Left renal pelvis (tissue), 4 donors: ENCODE data around the gene CMTM7. TPM values are rescaled to one million over a fixed set of nuclear protein-coding genes. Genes with fewer than 3 reads are reported as not detected.
"Not testable (repeated sequence)": the region's sequence is repeated elsewhere in the genome, so short reads cannot be mapped to it uniquely, and the experiment has no call there.

Experiments used
- DNase-seq, 4 donors: peaks; one replicate each; pipeline ENCODE4 v3.0.0-alpha.2; 2013; ENCODE audit warnings: low read depth in 4 of 4, low spot score in 3 of 4
- polyA plus RNA-seq, 4 donors: library from polyadenylated mRNA; unstranded; fragments of 120-200 nt; gene quantifications; one replicate each; pipeline ENCODE4 v1.2.1, GENCODE V29; 2013; ENCODE audit not compliant: insufficient read length in 4 of 4

Gene CMTM7
- polyA plus RNA-seq, 4 donors, result 29.1 to 53.8 (median 43.1) TPM

GRCh38 chr3:32434206-32434605, 42.6 kb downstream of the CMTM7 start:
- DNase-seq, result no peak

GRCh38 chr3:32435911-32436815, 44.5 kb downstream of the CMTM7 start:
- no peak for DNase-seq

GRCh38 chr3:32436816-32437189, 45.1 kb downstream of the CMTM7 start:
- no peak for DNase-seq

GRCh38 chr3:32437896-32438295, 46.2 kb downstream of the CMTM7 start:
- DNase-seq, result no peak

GRCh38 chr3:32438596-32439344, 47.1 kb downstream of the CMTM7 start:
- DNase-seq, result no peak

GRCh38 chr3:32439421-32439820, 47.8 kb downstream of the CMTM7 start:
- DNase-seq, result not testable (repeated sequence)

GRCh38 chr3:32440611-32441350, 49.1 kb downstream of the CMTM7 start:
- DNase-seq, result no peak

GRCh38 chr3:32442766-32443165, 51.1 kb downstream of the CMTM7 start:
- DNase-seq, result no peak

GRCh38 chr3:32443478-32443877, 51.8 kb downstream of the CMTM7 start:
- DNase-seq, result no peak

- no peak for DNase-seq
Measured at GRCh38 chr3:32447865-32448400, 56.3 kb downstream of the CMTM7 start.

- no peak for DNase-seq
Measured at GRCh38 chr3:32448686-32449474, 57.2 kb downstream of the CMTM7 start.

- no peak for DNase-seq
Measured at GRCh38 chr3:32449691-32450090, 58.0 kb downstream of the CMTM7 start.

GRCh38 chr3:32450426-32450825, 58.8 kb downstream of the CMTM7 start:
- DNase-seq, result no peak

GRCh38 chr3:32450992-32451659, 59.5 kb downstream of the CMTM7 start:
- no peak for DNase-seq

- DNase-seq, result no peak
Measured at GRCh38 chr3:32452009-32452408, 60.4 kb downstream of the CMTM7 start.

GRCh38 chr3:32453346-32453745, 61.7 kb downstream of the CMTM7 start:
- no peak for DNase-seq

- no peak for DNase-seq
Measured at GRCh38 chr3:32454111-32454510, 62.5 kb downstream of the CMTM7 start.

- DNase-seq, result no peak
Measured at GRCh38 chr3:32454731-32455608, 63.3 kb downstream of the CMTM7 start.
